ENCODE results near the gene FOXP1. TPM values are rescaled to one million over a fixed set of nuclear protein-coding genes. Genes with fewer than 3 reads are reported as not detected.

FOXP1 gene
- total and polyA plus RNA-seq, 2 of the 8 experiments (the other 6 are each of a cell fraction or from before 2014, with no cell fraction given): 13.9 to 25.4 TPM

GRCh38 chr3:71356265-71356664, 227.3 kb downstream of the FOXP1 start:
- no peaks in the 10 kb centered on the region for H3K79me1 ChIP-seq (ENCODE audit: low read depth, low read length)
- no peak overlapping the region for H3K9ac ChIP-seq (replicated peaks in 1 of 4; ENCODE audit: extremely low read depth in 1 of 4, low read depth in 3 of 4, low read length in 3 of 4)
- no peak overlapping the region for H3K18ac ChIP-seq (ENCODE audit: extremely low read depth, low read length)
- H2BK5ac ChIP-seq (ENCODE audit: low read depth, low read length): no peak overlapping the region
- CTCF ChIA-PET (ENCODE audit: partially characterized antibody): interaction anchor here (1.2 to 1.9 kb wide), 3 partner anchors 23 to 41 kb away, joined by 3 to 6 read pairs (median 4); no protein-coding TSS in a partner anchor
- H2AK5ac ChIP-seq (ENCODE audit: low read depth, low read length): no peak overlapping the region
- no peak overlapping the region for H3K56ac ChIP-seq (replicated peaks; ENCODE audit: insufficient read length, low read depth, low read length)
- H2BK15ac ChIP-seq (ENCODE audit: low read length): no peak overlapping the region
- H4K91ac ChIP-seq (replicated peaks; ENCODE audit: insufficient read length, low read length): no peak overlapping the region
- POLR2A ChIA-PET (ENCODE audit: partially characterized antibody): no interaction called here
- no peaks in the 10 kb centered on the region for H3K79me2 ChIP-seq (ENCODE audit: control insufficient read depth in 1 of 2, insufficient read depth in 2 of 2, low read length in 2 of 2)
- H2BK12ac ChIP-seq (ENCODE audit: low read depth, low read length): no peak overlapping the region
- H3K23ac ChIP-seq (ENCODE audit: insufficient read length): no peak overlapping the region
- DNase-seq (ENCODE audit: low read depth in 1 of 2, low spot score in 2 of 2): no peak
- H3K4me3 ChIP-seq (ENCODE audit: extremely low read depth in 1 of 4, insufficient read depth in 2 of 4, low read depth in 3 of 4, low read length in 4 of 4): no peak overlapping the region
- FAIRE-seq: no peak
- no peak overlapping the region for H2BK20ac ChIP-seq (ENCODE audit: low read length)
- no peaks in the 10 kb centered on the region for H4K20me1 ChIP-seq (replicated peaks in 1 of 2; ENCODE audit: control insufficient read depth in 1 of 2, insufficient read depth in 2 of 2, low read length in 2 of 2)
- no peaks in the 10 kb centered on the region for H3K9me3 ChIP-seq (ENCODE audit: insufficient read depth in 2 of 2, low read depth in 1 of 2, low read length in 1 of 2)
- H3K4ac ChIP-seq (replicated peaks; ENCODE audit: insufficient read length, low read depth, low read length): no peak overlapping the region
- no peak overlapping the region for H2AFZ ChIP-seq (ENCODE audit: low read length)
- TF ChIP-seq GTF2F1 (IDR thresholded peaks at IDR 0.05; ENCODE audit: borderline replicate concordance, low read depth, low read length) (no peak), YY1 (IDR thresholded peaks at IDR 0.05; ENCODE audit: low read depth, low read length) (no peak), ATF3 (IDR thresholded peaks at IDR 0.05; ENCODE audit: insufficient read depth, low read depth, low read length) (no peak), SRF (IDR thresholded peaks at IDR 0.05; ENCODE audit: low read depth, low read length) (no peak), RNF2 (IDR thresholded peaks at IDR 0.05; ENCODE audit: borderline replicate concordance, low read depth, low read length, missing control alignments, poor library complexity, severe bottlenecking) (no peak), SIX5 (IDR thresholded peaks at IDR 0.05; ENCODE audit: low read depth, low read length) (no peak), FOSL1 (IDR thresholded peaks at IDR 0.05; ENCODE audit: insufficient read depth, low read depth, low read length) (no peak), KDM5A (IDR thresholded peaks at IDR 0.05; ENCODE audit: low read length) (no peak), SP4 (IDR thresholded peaks at IDR 0.05; ENCODE audit: low read length) (no peak), CBX5 (IDR thresholded peaks at IDR 0.05; ENCODE audit: low read depth, low read length) (no peak), SUZ12 (IDR thresholded peaks at IDR 0.05; ENCODE audit: low read length) (no peak)
- H3K14ac ChIP-seq (ENCODE audit: insufficient read length): no peak overlapping the region
- no peaks in the 10 kb centered on the region for H3K4me1 ChIP-seq (replicated peaks in 1 of 4; ENCODE audit: control insufficient read depth in 3 of 4, insufficient read depth in 4 of 4, low read length in 3 of 4)
- H3K23me2 ChIP-seq (ENCODE audit: low read depth, low read length): no peaks in the 10 kb centered on the region
- no peak overlapping the region for H4K5ac ChIP-seq (ENCODE audit: insufficient read length, low read depth, low read length)
- H3K27me3 ChIP-seq (replicated peaks in 1 of 4; ENCODE audit: control insufficient read depth in 3 of 4, extremely low read depth in 1 of 4, insufficient read depth in 3 of 4, low read length in 3 of 4): no peaks in the 10 kb centered on the region
- H2BK120ac ChIP-seq (replicated peaks; ENCODE audit: low read depth, low read length): no peak overlapping the region
- WGBS, 2 experiments (ENCODE audit: extremely low coverage in 1 of 2, insufficient coverage in 1 of 2, insufficient read length in 1 of 2, insufficient replicate concordance in 2 of 2, low coverage in 1 of 2, low lambda C conversion rate in 2 of 2, missing lambda C conversion rate in 1 of 2): 90% methylated on average over 6 of the region's 6 CpGs; no CpG with 5 or more reads in 1 of the 2 experiments
- no peaks in the 10 kb centered on the region for H3K36me3 ChIP-seq (ENCODE audit: control insufficient read depth in 2 of 4, insufficient read depth in 4 of 4, low read length in 3 of 4)
- no peak overlapping the region for H3K27ac ChIP-seq (ENCODE audit: low read depth, low read length)
- H3K4me2 ChIP-seq (ENCODE audit: insufficient read depth in 1 of 2, low read depth in 2 of 2, low read length in 2 of 2): no peak overlapping the region
- no peak overlapping the region for H4K8ac ChIP-seq (ENCODE audit: extremely low read depth, insufficient read depth, low read length)

Data from H1 (cell line).